Measurements from ENCODE around the gene SASH1.
A peak's percentile ranks its signal among the peaks of the same experiment; 100 is the strongest.
"Not testable (repeated sequence)": the region's sequence is repeated elsewhere in the genome, so short reads cannot be mapped to it uniquely, and the experiment has no call there.

Gene SASH1

DNA sequence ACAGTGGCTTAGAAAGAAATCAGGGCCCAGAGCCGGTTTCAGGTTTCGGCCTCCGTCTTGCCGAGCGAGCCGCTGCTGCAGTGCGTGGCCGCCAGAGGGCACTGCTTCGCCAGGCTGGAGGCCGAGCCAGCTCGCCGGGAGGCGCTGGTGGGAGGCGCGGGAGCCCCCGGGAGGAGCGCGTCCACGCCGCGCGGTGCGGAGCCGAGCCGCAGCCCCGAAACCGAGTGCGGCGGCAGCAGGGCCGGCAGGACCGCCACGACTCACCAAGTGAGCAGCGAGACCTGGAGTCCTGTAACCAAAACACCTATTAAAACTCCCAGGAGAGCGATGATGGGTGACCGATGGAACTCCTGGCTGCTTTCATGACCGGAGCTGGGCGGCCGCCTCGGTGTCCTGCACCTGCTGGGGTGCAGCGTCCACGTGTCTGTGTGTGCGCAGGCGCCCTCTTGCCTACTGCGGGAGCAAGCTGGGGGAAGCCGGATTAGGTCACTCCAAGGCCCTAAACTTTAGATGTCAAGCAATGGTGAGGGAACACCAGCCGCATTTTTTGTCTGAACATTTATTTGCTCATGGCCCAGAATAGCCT lies 217.3 kb downstream of the SASH1 start:
- DNase-seq, result no peak

DNA sequence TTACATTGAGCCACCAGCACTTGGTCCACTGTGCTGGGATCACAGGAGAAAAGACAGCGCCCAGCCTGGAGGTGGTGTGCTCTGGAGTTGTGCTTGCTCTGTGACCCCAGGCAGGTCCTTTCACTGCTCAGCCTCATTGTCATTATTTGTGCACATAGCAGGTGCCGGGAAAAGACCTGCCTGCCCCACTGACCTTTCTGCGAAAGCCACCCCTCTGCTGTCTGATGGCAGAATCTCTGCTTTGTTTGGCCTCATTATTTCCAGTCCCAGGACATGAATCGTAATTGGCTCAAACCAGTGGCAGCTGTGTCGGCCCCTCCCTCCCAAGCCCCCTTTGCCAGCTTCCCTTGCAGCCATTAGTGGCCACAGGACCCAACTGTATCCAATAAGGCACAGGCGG lies 219.0 kb downstream of the SASH1 start:
- no peak for DNase-seq

DNA sequence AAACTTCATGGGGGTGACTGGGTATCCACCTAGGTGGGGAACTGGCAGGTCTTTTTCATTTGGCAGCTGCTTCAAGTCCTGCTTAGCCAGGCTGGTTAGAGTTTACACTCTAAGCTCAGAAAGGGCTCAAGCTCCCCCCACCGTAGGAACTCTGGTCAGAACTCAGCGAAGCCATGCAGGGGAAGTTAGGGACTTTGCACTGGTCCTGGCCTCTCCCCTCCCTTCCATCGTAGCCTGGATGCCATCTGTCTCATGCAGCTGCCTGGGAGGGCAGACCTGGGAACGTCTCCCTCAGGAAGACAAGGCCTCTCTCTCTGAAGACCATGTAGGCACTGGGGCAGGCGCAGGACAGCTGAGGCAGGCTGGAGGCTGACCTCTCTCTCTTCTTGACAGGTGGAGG lies 220.4 kb downstream of the SASH1 start:
- no peak for DNase-seq

DNA sequence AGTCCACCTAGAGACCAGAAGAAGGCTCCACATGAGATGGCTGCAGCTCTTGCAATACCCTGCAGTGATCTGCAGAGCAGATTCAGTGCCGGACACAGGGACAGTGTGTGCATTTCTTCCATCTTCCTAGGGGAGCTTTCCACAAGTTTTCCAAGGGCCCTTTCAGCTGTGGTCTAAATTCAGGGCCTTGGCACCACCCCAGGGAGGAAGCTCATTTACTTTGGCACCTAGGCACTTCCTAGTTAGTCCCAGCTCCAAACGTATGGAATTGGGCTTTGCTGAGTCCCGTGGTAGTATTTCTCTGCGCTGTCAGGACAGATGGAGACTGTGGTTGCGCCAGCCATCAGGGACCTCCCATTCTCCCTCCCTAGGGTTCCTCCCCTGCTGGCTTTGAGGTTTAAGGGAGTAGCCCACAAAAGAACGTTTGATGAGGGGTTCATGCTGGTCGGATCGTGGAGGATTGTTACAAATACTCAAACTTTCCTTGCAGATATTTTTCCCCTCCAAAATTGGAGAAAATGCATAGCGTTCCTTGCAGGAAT lies 221.9 kb downstream of the SASH1 start:
- no peak for DNase-seq

DNA sequence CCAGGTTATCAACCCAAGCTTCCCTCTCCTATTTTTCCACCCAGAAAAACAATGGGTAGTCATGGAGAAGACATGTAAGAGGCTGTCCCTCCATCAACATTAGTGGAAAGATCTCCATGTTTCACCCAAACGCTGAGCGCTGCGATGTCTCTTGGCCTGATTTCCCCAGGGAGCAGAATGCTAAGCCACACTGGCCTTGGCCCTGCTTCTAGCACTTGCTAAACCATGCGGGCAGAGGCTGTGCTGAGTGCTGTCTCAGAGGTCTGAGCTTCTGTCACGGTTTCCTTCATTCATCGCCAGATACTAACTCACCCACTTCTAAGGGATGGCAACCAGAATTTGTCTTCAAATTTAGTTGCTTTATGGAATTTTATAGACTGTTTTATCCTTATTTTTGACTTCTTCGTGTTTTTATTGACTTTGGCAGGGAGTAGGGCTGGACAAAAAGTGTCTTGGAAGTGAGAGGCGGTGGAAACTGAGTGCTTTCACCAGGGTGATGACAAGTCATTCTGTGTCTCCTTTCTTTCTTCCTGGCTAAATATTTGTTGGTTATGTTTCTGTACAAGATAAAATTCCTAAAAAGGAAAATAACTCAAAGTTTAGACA lies 222.8 kb downstream of the SASH1 start:
- DNase-seq, result no peak

DNA sequence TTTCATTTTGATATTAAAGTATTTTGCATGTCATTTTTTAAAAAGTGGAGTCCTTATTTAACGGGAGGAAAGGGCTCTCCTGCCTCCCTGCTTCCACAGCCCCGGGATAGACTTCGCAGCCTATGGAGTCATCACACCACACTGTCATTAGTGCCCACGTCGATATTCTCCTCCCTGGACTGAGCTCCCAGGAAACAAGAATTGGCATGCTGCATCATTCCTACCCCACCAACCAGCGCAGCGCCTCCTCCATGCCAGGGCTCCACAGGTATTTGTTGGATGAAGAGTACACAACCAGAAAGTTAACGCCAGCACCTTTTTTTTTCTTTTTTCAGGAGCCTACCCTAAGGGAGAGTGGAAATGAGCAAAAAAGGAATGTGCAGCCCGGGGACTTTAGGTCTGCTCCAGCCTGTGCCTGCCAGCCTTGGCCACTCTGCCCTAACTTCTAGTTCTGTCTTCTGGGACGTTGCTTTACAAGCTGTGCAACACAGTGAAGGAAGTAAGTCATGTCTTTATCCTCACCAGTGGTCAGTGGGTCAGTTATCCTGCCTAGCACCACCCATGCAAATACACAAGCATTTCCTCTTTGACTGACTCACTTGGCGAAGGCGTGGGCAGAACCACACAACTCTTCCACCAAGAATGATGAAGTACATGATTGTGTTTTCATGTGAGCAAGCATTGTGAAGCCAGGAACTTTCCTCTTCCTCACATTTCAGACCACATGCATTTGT lies 223.5 kb downstream of the SASH1 start:
- no peak for DNase-seq

DNA sequence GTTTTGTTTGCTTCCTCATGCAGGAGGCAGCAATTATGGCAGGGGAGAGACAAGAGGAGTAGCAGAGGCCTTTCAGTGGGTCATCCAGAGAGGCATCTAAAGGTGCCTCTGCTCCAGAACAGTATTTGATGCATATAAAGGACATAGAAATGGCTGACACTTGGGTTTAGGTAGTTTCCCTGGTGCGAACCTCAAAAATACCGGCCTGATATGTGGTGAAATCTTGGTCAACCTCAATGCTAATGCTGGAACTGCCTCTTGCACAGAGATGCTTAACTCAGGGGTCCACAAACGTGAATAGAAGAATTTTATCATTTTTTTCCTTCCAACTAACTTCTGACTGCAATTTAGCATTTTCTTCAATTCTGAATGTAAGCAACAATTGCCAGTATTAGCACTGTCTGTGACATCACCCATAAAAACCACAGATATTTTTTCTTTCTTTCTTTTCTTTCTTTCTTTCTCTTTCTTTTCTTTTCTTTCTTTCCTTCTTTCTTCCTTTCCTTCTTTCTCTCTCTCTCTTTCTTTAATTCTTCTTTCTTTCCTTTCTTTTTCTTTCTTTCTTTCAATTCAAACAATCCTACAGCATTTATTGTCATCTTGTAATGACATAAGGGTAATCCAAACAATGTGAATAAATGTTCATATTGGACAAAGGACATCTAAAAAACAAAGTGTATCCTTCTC lies 224.2 kb downstream of the SASH1 start:
- no peak for DNase-seq

DNA sequence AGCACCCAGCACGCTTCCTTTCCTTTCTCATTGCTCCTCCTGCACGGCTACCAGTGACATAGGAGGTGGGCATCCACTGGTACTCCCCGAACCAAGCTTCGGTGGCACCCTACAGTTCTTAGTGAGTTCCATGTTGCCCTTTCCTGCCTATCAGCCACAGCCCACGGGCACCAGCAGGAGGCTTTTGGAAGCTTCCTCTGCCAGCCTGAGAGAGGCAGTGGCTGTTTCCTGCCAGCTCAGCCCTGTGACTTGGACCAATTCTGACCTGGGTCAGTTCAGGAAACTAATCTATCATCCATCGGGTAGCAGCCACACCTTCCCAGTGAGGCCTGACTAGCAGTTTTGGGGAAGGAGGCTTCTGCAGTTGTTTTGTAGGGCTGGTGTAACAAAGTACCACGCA lies 227.8 kb downstream of the SASH1 start:
- no peak for DNase-seq

DNA sequence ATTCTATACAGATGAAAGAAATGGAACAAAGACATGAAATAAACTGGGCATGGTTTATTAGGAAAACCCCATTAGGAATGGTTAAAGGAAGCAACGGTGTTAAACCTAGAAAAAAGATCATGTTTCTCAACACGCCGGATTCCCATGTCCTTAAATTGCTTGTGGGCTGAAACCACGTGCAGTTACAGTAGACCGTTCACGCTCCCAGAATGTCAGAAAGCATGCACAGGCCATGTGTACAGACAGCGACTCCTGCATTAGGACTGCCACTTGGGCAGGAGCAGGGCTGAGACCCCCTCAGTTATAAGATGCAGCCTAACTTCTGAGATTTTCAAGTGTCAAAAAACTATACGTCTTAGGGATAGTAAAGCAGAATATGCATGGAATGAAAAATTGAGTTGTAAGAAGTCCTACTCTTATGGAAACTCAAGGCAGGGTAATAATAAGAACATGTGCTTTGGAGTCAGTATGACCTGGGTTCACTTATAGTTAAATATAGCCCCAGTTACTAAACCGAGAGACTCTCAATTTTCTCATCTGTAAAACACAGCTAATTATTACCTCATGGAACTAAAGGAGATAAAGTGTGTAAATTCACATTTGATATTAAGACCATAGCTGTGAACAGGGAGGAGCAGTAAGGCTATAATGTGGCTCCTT lies 230.2 kb downstream of the SASH1 start:
- no peak for DNase-seq

DNA sequence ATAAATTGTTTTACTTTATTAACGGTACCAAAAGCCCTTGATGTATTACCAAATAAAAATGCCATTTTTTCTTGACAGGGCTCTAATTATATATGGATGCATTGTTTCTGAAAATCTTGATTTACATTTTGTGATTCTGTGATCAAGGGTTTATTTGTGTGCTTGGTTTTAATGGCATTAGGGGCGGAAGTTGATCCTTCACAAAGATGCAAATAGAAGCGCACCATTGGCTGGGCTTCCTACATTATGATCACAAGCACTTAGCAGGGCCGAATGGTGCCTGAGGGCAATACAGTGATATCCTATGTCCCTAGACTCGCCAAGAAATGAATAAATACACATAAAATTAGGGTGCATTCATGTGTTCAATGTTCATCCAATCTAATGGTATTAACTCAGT lies 231.3 kb downstream of the SASH1 start:
- no peak for DNase-seq

DNA sequence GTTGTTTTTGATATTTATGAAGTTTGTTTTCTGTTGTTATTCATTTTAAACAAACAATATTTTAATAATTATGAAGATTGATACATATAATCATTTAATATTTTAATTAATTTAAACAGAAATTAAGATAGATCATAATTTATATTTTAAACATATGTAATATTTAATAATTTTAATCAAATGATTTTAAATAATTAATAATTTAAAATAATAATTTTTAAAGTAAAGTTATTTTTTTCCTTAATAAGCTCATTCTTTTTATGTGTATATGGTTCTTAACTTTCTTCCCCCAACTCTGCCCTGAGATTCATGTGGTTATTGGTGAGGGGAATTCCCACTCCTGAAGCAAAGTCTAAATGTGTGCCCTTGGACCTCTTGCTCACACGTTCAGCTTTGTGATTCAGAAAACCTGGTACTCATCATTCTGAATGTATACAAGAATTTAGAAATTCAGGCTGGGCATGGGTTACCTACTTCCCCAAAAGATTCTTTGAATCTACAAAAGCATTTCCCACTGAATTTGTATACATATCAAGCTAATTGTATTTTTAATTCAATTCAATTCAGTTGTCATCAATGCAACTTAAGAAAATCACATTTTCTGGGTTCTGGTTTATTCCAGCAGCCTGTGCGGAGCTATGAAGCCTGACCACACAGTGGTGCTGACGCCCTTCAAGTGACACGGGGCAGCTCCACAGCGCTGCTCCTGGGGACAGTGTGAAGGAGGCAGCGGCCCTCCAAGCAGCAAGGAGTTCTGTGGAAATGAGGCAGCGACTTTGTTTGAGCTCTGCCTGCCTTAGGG lies 235.2 kb downstream of the SASH1 start:
- DNase-seq, result peak; percentile 13

DNA sequence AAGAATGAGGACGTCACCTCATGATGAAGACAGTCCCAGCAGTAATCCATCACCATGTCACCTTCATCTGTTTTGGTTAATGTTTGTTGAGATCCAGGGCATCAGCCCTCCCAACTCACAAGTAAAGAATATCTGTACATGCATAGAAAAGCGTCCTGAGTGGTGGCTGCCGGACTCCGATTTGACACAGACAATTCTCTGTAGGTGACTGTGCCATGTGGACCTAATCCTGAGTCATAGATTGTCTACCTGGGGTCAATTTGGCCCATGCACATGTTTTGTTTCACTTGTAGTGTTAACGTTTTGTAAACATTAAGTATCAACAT lies 235.8 kb downstream of the SASH1 start:
- DNase-seq, result no peak

DNA sequence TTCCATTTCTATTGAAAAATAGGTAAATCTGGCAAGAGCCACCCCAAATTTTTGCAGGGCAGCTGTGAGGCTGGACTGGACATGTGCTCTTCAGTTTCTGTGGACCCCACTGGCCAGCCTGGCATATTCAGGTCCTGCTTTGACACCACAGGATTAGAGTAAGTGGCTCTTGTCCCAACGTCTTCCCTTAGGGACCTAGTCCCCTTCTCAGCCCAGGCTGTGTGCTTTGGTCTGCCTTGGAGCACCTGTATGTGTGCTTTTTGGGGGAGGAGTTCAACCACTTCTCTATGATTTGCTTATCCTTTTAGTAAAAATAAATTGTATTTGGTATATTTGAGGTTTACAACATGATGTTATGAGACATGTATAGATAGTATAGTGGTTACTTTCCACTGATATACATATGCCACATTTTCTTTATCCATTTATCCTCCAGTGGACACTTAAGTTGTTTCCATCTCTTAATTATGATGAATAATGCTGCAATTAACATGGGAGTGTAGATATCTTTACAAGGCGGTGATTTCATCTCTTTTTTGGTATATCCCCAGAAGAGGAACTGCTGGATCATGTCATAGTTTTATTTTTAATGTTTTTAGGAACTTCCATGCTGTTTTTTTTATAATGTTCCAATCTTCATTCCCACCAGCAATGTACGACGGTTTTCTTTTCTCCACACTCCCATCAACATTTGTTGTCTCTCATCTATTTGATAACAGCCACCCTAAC lies 236.4 kb downstream of the SASH1 start:
- no peak for DNase-seq

DNA sequence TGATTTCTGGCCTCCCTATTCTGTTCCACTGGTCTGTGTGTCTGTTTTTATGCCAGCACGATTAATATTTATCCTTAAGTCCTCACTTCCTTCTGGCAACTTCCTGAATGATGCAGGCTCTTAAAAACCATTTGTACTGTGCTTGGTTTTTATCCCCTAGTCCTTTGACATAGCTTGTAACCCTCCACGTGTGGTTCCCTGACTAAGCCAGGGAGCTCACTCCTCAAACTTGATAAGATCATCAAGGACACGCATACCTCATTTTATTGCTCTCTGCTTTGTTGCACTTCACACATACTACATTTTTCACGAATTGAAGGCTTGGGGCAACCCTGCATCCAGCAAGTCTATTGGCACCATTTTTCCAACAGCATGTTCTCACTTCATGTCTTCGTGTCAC lies 237.8 kb downstream of the SASH1 start:
- DNase-seq, result no peak

DNA sequence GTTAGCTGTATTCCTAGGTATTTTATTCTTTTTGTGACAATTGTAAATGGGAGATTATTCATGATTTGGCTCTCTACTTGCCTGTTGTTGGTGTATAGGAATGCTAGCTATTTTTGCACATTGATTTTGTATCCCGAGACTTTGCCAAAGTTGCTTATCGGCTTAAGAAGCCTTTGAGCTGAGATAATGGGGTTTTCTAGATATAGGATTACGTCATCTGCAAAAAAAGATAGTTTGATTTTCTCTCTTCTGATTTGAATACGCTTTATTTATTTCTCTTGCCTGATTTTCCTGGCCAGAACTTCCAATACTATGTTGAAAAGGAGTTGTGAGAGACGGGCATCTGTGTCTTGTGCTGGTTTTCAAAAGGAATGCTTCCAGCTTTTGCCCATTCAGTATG lies 241.0 kb downstream of the SASH1 start:
- no peak for DNase-seq

DNA sequence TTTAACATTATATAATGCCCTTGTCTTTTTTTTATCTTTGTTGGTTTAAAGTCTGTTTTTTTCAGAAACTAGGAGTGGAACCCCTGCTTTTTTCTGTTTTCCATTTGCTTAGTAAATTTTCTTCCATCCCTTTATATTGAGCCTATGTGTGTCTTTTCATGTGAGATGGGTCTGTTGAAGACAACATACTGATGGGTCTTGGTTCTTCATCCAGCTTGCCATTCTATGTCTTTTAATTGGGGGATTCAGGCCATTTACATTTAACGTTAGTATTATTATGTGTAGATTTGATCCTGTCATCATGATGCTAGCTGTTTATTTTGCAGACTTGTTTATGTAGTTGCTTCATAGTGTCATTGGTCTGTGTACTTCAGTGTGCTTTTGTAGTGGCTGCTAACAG lies 243.0 kb downstream of the SASH1 start:
- DNase-seq, result not testable (repeated sequence)

DNA sequence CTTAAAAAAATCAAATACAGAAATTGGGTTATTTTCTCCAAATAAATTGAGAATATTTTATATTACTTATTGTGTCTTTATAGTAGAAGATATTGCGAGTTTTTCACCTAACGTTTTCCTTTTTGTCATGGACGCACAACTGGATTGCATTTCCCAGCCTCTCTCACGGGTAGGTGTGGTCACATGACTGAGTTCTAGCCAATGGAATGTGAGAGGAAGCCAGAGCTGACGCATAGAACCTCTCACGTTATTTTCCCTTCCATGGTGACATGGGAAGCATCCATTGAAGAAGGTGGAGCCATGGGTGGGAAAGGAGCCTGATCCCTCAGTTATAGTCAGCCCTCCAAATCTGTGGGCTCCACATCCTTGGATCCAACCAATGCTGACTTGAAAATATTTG lies 248.2 kb downstream of the SASH1 start:
- DNase-seq, result no peak

DNA sequence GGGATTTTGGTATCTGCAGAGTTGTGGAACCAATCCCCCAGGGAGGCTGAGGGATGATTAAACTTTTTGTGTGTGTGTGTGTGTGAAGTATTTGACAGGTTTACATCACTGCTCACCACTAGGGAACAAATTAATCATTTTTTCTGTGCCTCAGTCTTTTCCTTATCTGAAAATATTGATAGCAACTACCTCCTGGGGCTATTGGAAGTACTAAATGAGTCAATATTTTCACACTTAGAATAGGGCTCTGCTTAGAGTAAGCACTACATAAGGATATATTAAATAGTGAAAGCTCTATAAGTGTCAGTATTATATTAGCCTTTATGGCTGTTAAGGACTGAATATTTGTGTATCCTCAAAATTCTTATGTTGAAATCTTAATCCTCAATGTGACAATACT lies 249.0 kb downstream of the SASH1 start:
- DNase-seq, result no peak

DNA sequence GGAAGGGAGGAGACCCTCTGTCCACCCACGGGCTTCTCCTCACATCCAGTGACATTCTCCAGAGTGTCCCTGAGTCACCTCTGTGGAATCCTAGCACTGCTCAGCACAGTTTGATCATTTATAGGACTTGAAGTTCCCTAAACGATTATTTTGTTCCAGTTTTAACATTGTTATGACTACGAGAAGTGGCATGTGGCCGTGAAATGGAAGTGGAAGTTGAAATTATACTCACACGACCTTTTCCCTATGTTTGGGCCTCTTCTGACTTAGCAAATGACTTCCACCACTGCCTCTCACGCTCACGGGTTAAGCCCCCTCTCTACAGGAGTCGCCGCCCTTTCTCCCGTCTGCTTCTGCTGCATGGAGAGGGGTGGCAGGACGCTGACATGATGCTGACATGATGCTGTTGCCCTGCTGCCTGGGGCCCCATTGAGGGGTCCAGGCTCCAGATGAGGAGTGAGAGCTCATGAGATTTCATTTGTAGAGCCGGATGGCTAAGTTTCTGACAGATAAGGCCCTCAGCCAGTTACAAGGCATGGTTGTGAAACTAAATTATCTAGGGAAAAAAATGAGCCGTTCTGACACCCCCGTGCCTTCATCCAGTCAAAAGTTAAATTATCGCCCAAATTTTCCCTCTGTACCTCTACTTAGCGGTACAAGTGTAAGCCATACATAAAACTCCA lies 250.6 kb downstream of the SASH1 start:
- no peak for DNase-seq

DNA sequence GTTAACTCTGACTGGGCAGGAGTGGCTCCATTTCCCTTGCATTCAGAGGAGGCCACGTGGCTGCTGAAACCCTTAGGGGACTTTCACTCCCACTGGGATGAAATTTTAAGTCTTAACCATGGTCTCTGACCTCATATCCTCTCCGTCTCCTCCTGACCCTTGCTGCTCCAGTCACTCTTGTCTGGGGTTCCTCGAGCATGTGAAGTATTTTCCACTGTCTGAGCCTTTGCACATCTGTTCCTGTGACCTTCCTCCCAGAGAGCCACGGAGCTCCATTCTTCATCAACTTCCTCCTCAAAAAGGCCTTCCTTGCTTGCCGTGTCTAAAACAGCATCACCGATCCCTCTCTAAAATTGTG lies 251.2 kb downstream of the SASH1 start:
- no peak for DNase-seq

DNA sequence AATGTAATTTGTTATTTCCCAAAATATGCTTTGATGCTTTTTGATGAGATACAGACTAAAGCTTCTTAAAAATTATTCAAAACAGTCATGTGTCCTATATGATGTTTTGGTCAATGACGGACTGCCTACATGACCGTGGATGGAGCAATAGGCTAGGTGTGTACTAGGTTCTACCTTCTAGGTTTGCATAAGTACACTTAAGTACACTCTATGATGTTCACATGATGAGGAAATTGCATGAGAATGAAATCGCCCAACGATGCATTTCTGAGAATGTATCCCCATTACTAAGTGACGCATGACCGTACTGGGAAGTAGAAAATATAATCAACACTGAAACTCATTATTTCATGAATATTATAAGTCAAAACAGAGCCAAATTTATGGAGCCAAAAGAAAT lies 252.9 kb downstream of the SASH1 start:
- no peak for DNase-seq
